COLO668 (cell line): Measurements from ENCODE around the gene RNF14.
A peak's percentile ranks its signal among the peaks of the same experiment; 100 is the strongest.
"Not testable (repeated sequence)": the region's sequence is repeated elsewhere in the genome, so short reads cannot be mapped to it uniquely, and the experiment has no call there.

Experiments
- DNase-seq: peaks from one replicate; lab custom pipeline; 2025; ENCODE audit not compliant: unreplicated experiment; lab: John Stamatoyannopoulos, UW

Gene RNF14

GRCh38 chr5:141968914-141969608 lies at the start of gene RNF14:
TSS of gene RNF14 (plus strand) at chr5:141969105. CDS start at chr5:141973589, 4,484 bp downstream.
- DNase-seq, result peak; percentile 90

GRCh38 chr5:141919218-141920119 lies 49.4 kb upstream of the RNF14 start:
- no peak for DNase-seq

- no peak for DNase-seq
These were observed 48.1 kb upstream of the RNF14 start for GRCh38 chr5:141920771-141921170.

- DNase-seq, result not testable (repeated sequence)
These were observed 46.0 kb upstream of the RNF14 start for GRCh38 chr5:141922827-141923447.

GRCh38 chr5:141923448-141924313 lies 45.2 kb upstream of the RNF14 start, which contains the start of gene DELE1:
TSS of gene DELE1 (plus strand) at chr5:141923871. CDS start at chr5:141923942, 71 bp downstream.
- peak; percentile 90 for DNase-seq

- no peak for DNase-seq
These were observed 42.5 kb upstream of the RNF14 start for GRCh38 chr5:141926434-141926833.

- no peak for DNase-seq
These were observed 40.9 kb upstream of the RNF14 start for GRCh38 chr5:141928051-141928450.

GRCh38 chr5:141929398-141930058 lies 39.4 kb upstream of the RNF14 start:
- no peak for DNase-seq

GRCh38 chr5:141931694-141932093 lies 37.2 kb upstream of the RNF14 start:
- DNase-seq, result no peak

- DNase-seq, result no peak
These were observed 35.8 kb upstream of the RNF14 start for GRCh38 chr5:141933151-141933550.

- peak; percentile 85 for DNase-seq
These were observed 34.6 kb upstream of the RNF14 start for GRCh38 chr5:141934099-141934844.

- DNase-seq, result peak; percentile 1
These were observed 33.4 kb upstream of the RNF14 start for GRCh38 chr5:141935538-141935937.

GRCh38 chr5:141940695-141941271 lies 28.1 kb upstream of the RNF14 start:
- DNase-seq, result no peak

GRCh38 chr5:141941307-141941706 lies 27.6 kb upstream of the RNF14 start:
- DNase-seq, result no peak

GRCh38 chr5:141941779-141942178 lies 27.1 kb upstream of the RNF14 start:
- no peak for DNase-seq

GRCh38 chr5:141942185-141942857 lies 26.6 kb upstream of the RNF14 start:
- no peak for DNase-seq

- DNase-seq, result no peak
These were observed 24.8 kb upstream of the RNF14 start for GRCh38 chr5:141944076-141944475.

- no peak for DNase-seq
These were observed 23.3 kb upstream of the RNF14 start for GRCh38 chr5:141945511-141946051.
